HFFc6 (cell line): ENCODE results near the gene RDH13. TPM values are rescaled to one million over a fixed set of nuclear protein-coding genes. Genes with fewer than 3 reads are reported as not detected.

Experiments
- DNase-seq: peaks from one replicate; pipeline ENCODE4 v3.0.0-alpha.2; 2018
- H3K27ac Mint-ChIP-seq: 2 replicates; pipeline ENCODE4 v1.8.0; 2020; ENCODE audit warnings: mild to moderate bottlenecking, mixed read lengths
- H3K27me3 Mint-ChIP-seq: 2 replicates; pipeline ENCODE4 v1.8.0; 2021; ENCODE audit warnings: mild to moderate bottlenecking, moderate library complexity, mixed read lengths; ENCODE audit not compliant: insufficient read depth
- H3K36me3 Mint-ChIP-seq: 2 replicates; pipeline ENCODE4 v1.8.0; 2021; ENCODE audit warnings: low read depth, mixed read lengths
- H3K4me1 Mint-ChIP-seq: 2 replicates; pipeline ENCODE4 v1.8.0; 2020; ENCODE audit warnings: low read depth, mixed read lengths
- H3K4me3 Mint-ChIP-seq: 2 replicates; pipeline ENCODE4 v1.8.0; 2020; ENCODE audit warnings: mild to moderate bottlenecking, moderate library complexity, mixed read lengths
- H3K9me3 Mint-ChIP-seq: 2 replicates; pipeline ENCODE4 v1.8.0; 2020; ENCODE audit warnings: mild to moderate bottlenecking, mixed read lengths
- CTCF ChIP-seq: fragments of 200-600 bp; sonication (generic); IDR thresholded peaks from 2 replicates; pipeline ENCODE4 v1.5.0; 2021; ENCODE audit warnings: antibody characterized with exemption, mild to moderate bottlenecking
- total RNA-seq, 6 experiments: library from RNA; stranded (reverse); fragmentation: NEBNext Ultra II Directional; extraction: Animal tissue kit (Norgen Biotek cat#: 25700); gene quantifications; 2 replicates in 1 of 6; 3 replicates in 5 of 6; pipeline ENCODE4 v1.2.3, GENCODE V29; 2021

RDH13 gene
- total RNA-seq, 6 experiments from 2014 or later, result 2.4 to 3.3 (median 2.8) TPM

- TF ChIP-seq CTCF, result no peak
- DNase-seq, result no peak
- peak overlapping the region; percentile 29; the same call in 1 of the 2 replicates for H3K27ac Mint-ChIP-seq
- H3K27me3 Mint-ChIP-seq, result peaks cover 4% of the 10 kb centered on the region
- no peak overlapping the region for H3K4me3 Mint-ChIP-seq
- H3K9me3 Mint-ChIP-seq, result no peaks in the 10 kb centered on the region
- no peaks in the 10 kb centered on the region for H3K4me1 Mint-ChIP-seq
- peaks cover 46% of the 10 kb centered on the region for H3K36me3 Mint-ChIP-seq
These were observed 43.6 kb upstream of the RDH13 start for GRCh38 chr19:55106591-55106990.

GRCh38 chr19:55105237-55105636 lies 42.3 kb upstream of the RDH13 start:
- no peak for TF ChIP-seq CTCF
- H3K27me3 Mint-ChIP-seq, result peaks cover 4% of the 10 kb centered on the region
- DNase-seq, result no peak
- H3K36me3 Mint-ChIP-seq, result peaks cover 46% of the 10 kb centered on the region
- H3K27ac Mint-ChIP-seq, result no peak overlapping the region
- H3K4me3 Mint-ChIP-seq, result no peak overlapping the region
- no peaks in the 10 kb centered on the region for H3K4me1 Mint-ChIP-seq
- no peaks in the 10 kb centered on the region for H3K9me3 Mint-ChIP-seq

- H3K9me3 Mint-ChIP-seq, result no peaks in the 10 kb centered on the region
- H3K36me3 Mint-ChIP-seq, result peaks cover 32% of the 10 kb centered on the region
- no peaks in the 10 kb centered on the region; the same call in 1 of the 2 replicates for H3K27me3 Mint-ChIP-seq
- no peak overlapping the region for H3K4me3 Mint-ChIP-seq
- no peak overlapping the region for H3K27ac Mint-ChIP-seq
- H3K4me1 Mint-ChIP-seq, result no peaks in the 10 kb centered on the region
- no peak for DNase-seq
- no peak for TF ChIP-seq CTCF
These were observed 40.2 kb upstream of the RDH13 start for GRCh38 chr19:55103190-55103589.

- H3K36me3 Mint-ChIP-seq, result peaks cover 27% of the 10 kb centered on the region
- H3K4me1 Mint-ChIP-seq, result no peaks in the 10 kb centered on the region
- no peaks in the 10 kb centered on the region; the same call in 1 of the 2 replicates for H3K27me3 Mint-ChIP-seq
- H3K4me3 Mint-ChIP-seq, result no peak overlapping the region
- H3K27ac Mint-ChIP-seq, result no peak overlapping the region
- no peak for DNase-seq
- H3K9me3 Mint-ChIP-seq, result no peaks in the 10 kb centered on the region
- no peak for TF ChIP-seq CTCF
These were observed 38.3 kb upstream of the RDH13 start for GRCh38 chr19:55101261-55101660.

- peak; percentile 59 for TF ChIP-seq CTCF
- Mint-ChIP-seq H3K4me1 (no peaks in the 10 kb centered on the region), H3K9me3 (no peaks in the 10 kb centered on the region), H3K4me3 (no peak overlapping the region), H3K27me3 (no peaks in the 10 kb centered on the region), H3K36me3 (peaks cover 17% of the 10 kb centered on the region), H3K27ac (no peak overlapping the region; the same call in 1 of the 2 replicates)
- no peak for DNase-seq
These were observed 36.9 kb upstream of the RDH13 start for GRCh38 chr19:55099557-55100506.
